Measurements from ENCODE around the gene ART4. TPM values are rescaled to one million over a fixed set of nuclear protein-coding genes. Genes with fewer than 3 reads are reported as not detected.

ART4 gene
- total RNA-seq, 2 experiments from 2014 or later: not detected

Other genes with a start within 250 kb of the ART4 start
- not detected for gene GUCY2C, start 146.9 kb downstream of the ART4 start, total RNA-seq
- 100 to 1,000 TPM; 160 to 175 TPM for gene WBP11, start 40.0 kb downstream of the ART4 start, total RNA-seq
- gene C12orf60, start 39.9 kb downstream of the ART4 start, total RNA-seq: 1 to 10 TPM; 2.7 to 2.8 TPM
- not detected for gene SMCO3, start 29.3 kb downstream of the ART4 start, total RNA-seq
- not detected for gene MGP, start 42.3 kb upstream of the ART4 start, total RNA-seq
- 1 to 10 TPM; 1.3 to 1.6 TPM for gene ERP27, start 95.0 kb upstream of the ART4 start, total RNA-seq
- 100 to 1,000 TPM; 652 to 665 TPM for gene ARHGDIB, start 118.1 kb upstream of the ART4 start, total RNA-seq
- gene PDE6H, start 129.5 kb upstream of the ART4 start, total RNA-seq: not detected

Measured in activated naive CD8-positive, alpha-beta T cell treated with anti-CD3 and anti-CD28 coated beads for 36 hours (primary cell).